AG04450 (cell line): ENCODE results near the gene FAM219A. TPM values are rescaled to one million over a fixed set of nuclear protein-coding genes. Genes with fewer than 3 reads are reported as not detected.
"Not testable (repeated sequence)": the region's sequence is repeated elsewhere in the genome, so short reads cannot be mapped to it uniquely, and the experiment has no call there.

Experiments
- CTCF ChIA-PET: fragments of 300-600, 350-600 bp; formaldehyde crosslinking; extraction: SDS; loops from one replicate; lab custom pipeline; 2022; ENCODE audit warnings: antibody characterized with exemption, inconsistent platforms; lab: Charles Lee
- POLR2A ChIA-PET: fragments of 350-600 bp; formaldehyde crosslinking; extraction: SDS; loops from one replicate; lab custom pipeline; 2021; ENCODE audit warnings: antibody characterized with exemption, inconsistent platforms; lab: Yijun Ruan, JAX
- DNase-seq: peaks from one replicate; pipeline ENCODE4 v3.0.0-alpha.2; 2011; ENCODE audit warnings: low read depth, low spot score
- H3K27ac ChIP-seq: one replicate; pipeline ENCODE4 v1.5.1; 2012; ENCODE audit warnings: low read depth, low read length, control low read depth
- H3K27me3 ChIP-seq: one replicate; pipeline ENCODE4 v1.6.0; 2012; ENCODE audit warnings: low read length; ENCODE audit not compliant: control insufficient read depth, insufficient read depth
- H3K4me3 ChIP-seq: 2 replicates; pipeline ENCODE4 v1.5.1; 2011; ENCODE audit warnings: mild to moderate bottlenecking, low read depth, low read length, control low read depth
- H3K9me3 ChIP-seq: 2 replicates; pipeline ENCODE4 v1.5.1; 2012; ENCODE audit warnings: low read length; ENCODE audit not compliant: control insufficient read depth, insufficient read depth
- CTCF ChIP-seq: IDR thresholded peaks from 2 replicates; pipeline ENCODE4 v1.5.1; 2011; ENCODE audit warnings: low read depth, low read length, control low read depth, inconsistent platforms
- polyA plus RNA-seq: library from polyadenylated mRNA; depleted of rRNA; stranded (reverse); fragments of >200 nt; gene quantifications from 2 replicates; pipeline ENCODE4 v1.2.3, GENCODE V29; 2011

The FAM219A gene
- polyA plus RNA-seq, 1 experiment = 8.0 TPM

DNA sequence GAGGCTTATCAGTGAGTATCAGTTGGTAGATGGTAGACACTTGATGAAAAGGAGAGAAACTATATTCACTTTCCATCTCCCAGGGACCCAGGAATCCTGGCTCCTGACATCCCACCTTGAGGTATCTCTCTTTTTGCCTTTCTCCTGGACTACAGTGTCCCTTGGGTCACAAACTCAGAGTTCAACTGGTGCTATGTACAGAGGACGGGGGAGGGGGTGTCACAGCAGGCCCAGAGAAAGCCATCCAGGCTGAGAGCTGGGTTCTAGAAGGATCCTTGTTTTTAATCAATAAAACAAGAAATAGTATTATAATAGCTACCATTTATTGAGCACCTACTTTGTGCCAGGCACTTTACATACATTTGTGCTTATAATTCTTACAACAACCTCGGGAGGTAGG lies 92.0 kb downstream of the FAM219A start:
- ChIA-PET POLR2A (no interaction called here), CTCF (no interaction called here)
- no peak for DNase-seq
- Histone ChIP-seq H3K27ac (no peak overlapping the region), H3K4me3 (no peak overlapping the region), H3K27me3 (peaks cover 21% of the 10 kb centered on the region), H3K9me3 (peaks cover 8% of the 10 kb centered on the region)
- no peak for TF ChIP-seq CTCF

DNA sequence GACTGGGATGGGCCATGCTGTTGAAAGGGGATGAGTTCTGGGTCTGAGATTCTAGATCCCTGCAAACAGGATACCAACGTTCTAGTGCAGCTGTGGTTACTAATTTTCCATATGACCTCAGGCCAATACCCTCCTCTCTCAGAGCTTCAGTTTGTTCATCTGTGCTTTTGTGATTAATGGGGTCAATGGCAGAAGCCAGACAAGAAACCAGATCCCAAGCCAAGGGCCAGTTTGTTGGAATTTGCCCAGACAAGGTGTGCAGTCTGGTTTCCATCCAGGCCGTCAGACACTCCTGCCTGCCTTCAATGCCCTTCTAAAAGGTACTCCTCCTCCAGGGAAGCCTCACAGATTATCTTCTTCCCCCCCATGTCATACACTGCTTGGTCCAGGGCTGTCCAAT lies 93.1 kb downstream of the FAM219A start:
- H3K27me3 ChIP-seq = peaks cover 11% of the 10 kb centered on the region
- no peak overlapping the region for H3K27ac ChIP-seq
- ChIA-PET CTCF (interaction anchor here (0.9 kb wide), 1 partner anchor 14 kb away, joined by 3 read pairs; no protein-coding TSS in a partner anchor), POLR2A (no interaction called here)
- no peak for DNase-seq
- no peak for TF ChIP-seq CTCF
- no peak overlapping the region for H3K4me3 ChIP-seq
- H3K9me3 ChIP-seq = no peaks in the 10 kb centered on the region; the same call in 1 of the 2 replicates

GRCh38 chr9:34363619-34364351 lies 94.6 kb downstream of the FAM219A start:
- Histone ChIP-seq H3K4me3 (no peak overlapping the region), H3K27ac (no peak overlapping the region), H3K9me3 (no peaks in the 10 kb centered on the region; the same call in 1 of the 2 replicates), H3K27me3 (peaks cover 4% of the 10 kb centered on the region)
- TF ChIP-seq CTCF = no peak
- ChIA-PET CTCF (no interaction called here), POLR2A (no interaction called here)
- DNase-seq = no peak

- H3K27me3 ChIP-seq = peaks cover 4% of the 10 kb centered on the region
- POLR2A ChIA-PET = no interaction called here
- no peak for TF ChIP-seq CTCF
- CTCF ChIA-PET = no interaction called here
- no peak for DNase-seq
- H3K27ac ChIP-seq = no peak overlapping the region
- H3K4me3 ChIP-seq = no peak overlapping the region
- H3K9me3 ChIP-seq = no peaks in the 10 kb centered on the region; the same call in 1 of the 2 replicates
These were observed 95.7 kb downstream of the FAM219A start for GRCh38 chr9:34362614-34363214.

- POLR2A ChIA-PET, H3K9me3 ChIP-seq, H3K27ac ChIP-seq, H3K27me3 ChIP-seq, H3K4me3 ChIP-seq, DNase-seq: not testable (repeated sequence)
- CTCF ChIA-PET = interaction anchor here (0.6 kb wide), 1 partner anchor 51 kb away, joined by 3 read pairs; no protein-coding TSS in a partner anchor
These were observed 105.4 kb downstream of the FAM219A start for GRCh38 chr9:34352957-34353356.

- H3K4me3 ChIP-seq, DNase-seq, H3K9me3 ChIP-seq, CTCF ChIA-PET, H3K27me3 ChIP-seq, H3K27ac ChIP-seq, POLR2A ChIA-PET: not testable (repeated sequence)
These were observed 106.2 kb downstream of the FAM219A start for GRCh38 chr9:34352122-34352652.
